Measurements from ENCODE around the gene ECE1. TPM values are rescaled to one million over a fixed set of nuclear protein-coding genes. Genes with fewer than 3 reads are reported as not detected.
"Not testable (repeated sequence)": the region's sequence is repeated elsewhere in the genome, so short reads cannot be mapped to it uniquely, and the experiment has no call there.

The ECE1 gene
- polyA plus RNA-seq, 3 donors from 2014 or later, result 3.3 to 24.7 (median 4.3) TPM

- Mint-ChIP-seq H3K27me3 (ENCODE audit: low read depth in 3 of 3) (peaks cover 2 to 7% (median 3%) of the 10 kb centered on the region in 3 donors), H3K36me3 (peaks cover 0 to 8% (median 5%) of the 10 kb centered on the region in 3 donors), H3K4me3 (peak overlapping the region in 4 of 5 donors; percentile 38 to 84 (median 74)), H3K4me1 (peaks cover 36 to 45% of the 10 kb centered on the region in 2 donors), H3K27ac (no peak overlapping the region), H3K9me3 (no peaks in the 10 kb centered on the region)
- DNase-seq, result no peak
These were observed 1.1 kb downstream of the ECE1 start for GRCh38 chr1:21289127-21289526.

GRCh38 chr1:21287905-21288514 is 2.3 kb downstream of the ECE1 start:
- DNase-seq, result no peak
- Mint-ChIP-seq H3K4me1 (peaks cover 32 to 44% of the 10 kb centered on the region in 2 donors), H3K27ac (no peak overlapping the region), H3K27me3 (ENCODE audit: low read depth in 3 of 3) (peaks cover 0 to 7% (median 0%) of the 10 kb centered on the region in 3 donors), H3K9me3 (no peaks in the 10 kb centered on the region), H3K4me3 (peak overlapping the region in 3 of 5 donors; percentile 9 to 18 (median 18)), H3K36me3 (peaks cover 0 to 9% (median 7%) of the 10 kb centered on the region in 3 donors)

- not testable (repeated sequence) for H3K27me3 Mint-ChIP-seq (ENCODE audit: low read depth in 3 of 3); H3K4me3 Mint-ChIP-seq; H3K9me3 Mint-ChIP-seq; DNase-seq; H3K27ac Mint-ChIP-seq
- peaks cover 25 to 38% of the 10 kb centered on the region in 2 donors for H3K4me1 Mint-ChIP-seq
- H3K36me3 Mint-ChIP-seq, result peaks cover 0 to 14% (median 13%) of the 10 kb centered on the region in 3 donors
These were observed 4.9 kb downstream of the ECE1 start for GRCh38 chr1:21285386-21285785.

GRCh38 chr1:21285055-21285372 is 5.2 kb downstream of the ECE1 start:
- Mint-ChIP-seq H3K4me1 (peaks cover 28 to 42% of the 10 kb centered on the region in 2 donors), H3K4me3 (no peak overlapping the region), H3K27me3 (ENCODE audit: low read depth in 3 of 3) (peaks cover 0 to 10% (median 8%) of the 10 kb centered on the region in 3 donors), H3K36me3 (peaks cover 0 to 17% (median 16%) of the 10 kb centered on the region in 3 donors), H3K9me3 (no peaks in the 10 kb centered on the region), H3K27ac (no peak overlapping the region)
- no peak for DNase-seq

GRCh38 chr1:21284206-21285054 is 5.8 kb downstream of the ECE1 start:
- Mint-ChIP-seq H3K27me3 (ENCODE audit: low read depth in 3 of 3) (peaks cover 0 to 10% (median 9%) of the 10 kb centered on the region in 3 donors), H3K36me3 (peaks cover 0 to 17% (median 16%) of the 10 kb centered on the region in 3 donors), H3K27ac (no peak overlapping the region), H3K4me3 (no peak overlapping the region), H3K4me1 (peaks cover 32 to 44% of the 10 kb centered on the region in 2 donors), H3K9me3 (no peaks in the 10 kb centered on the region)
- DNase-seq, result no peak

- H3K4me3 Mint-ChIP-seq, result peak overlapping the region in 1 of 5 donors; percentile 46
- peak in 2 of 3 donors; percentile 5 to 16 for DNase-seq
- no peaks in the 10 kb centered on the region for H3K9me3 Mint-ChIP-seq
- peaks cover 0 to 14% (median 10%) of the 10 kb centered on the region in 3 donors for H3K27me3 Mint-ChIP-seq (ENCODE audit: low read depth in 3 of 3)
- H3K36me3 Mint-ChIP-seq, result peaks cover 0 to 17% (median 16%) of the 10 kb centered on the region in 3 donors
- no peak overlapping the region for H3K27ac Mint-ChIP-seq
- peaks cover 37 to 47% of the 10 kb centered on the region in 2 donors for H3K4me1 Mint-ChIP-seq
These were observed 6.7 kb downstream of the ECE1 start for GRCh38 chr1:21283524-21283923.

GRCh38 chr1:21282020-21282419 is 8.2 kb downstream of the ECE1 start:
- not testable (repeated sequence) for DNase-seq, H3K27ac Mint-ChIP-seq, H3K4me3 Mint-ChIP-seq, H3K9me3 Mint-ChIP-seq
- H3K4me1 Mint-ChIP-seq, result peaks cover 44 to 54% of the 10 kb centered on the region in 2 donors
- H3K27me3 Mint-ChIP-seq (ENCODE audit: low read depth in 3 of 3), result peaks cover 0 to 15% (median 13%) of the 10 kb centered on the region in 3 donors
- H3K36me3 Mint-ChIP-seq, result peaks cover 3 to 27% (median 23%) of the 10 kb centered on the region in 3 donors

GRCh38 chr1:21280482-21280881 is 9.8 kb downstream of the ECE1 start:
- Mint-ChIP-seq H3K9me3 (peaks cover 0 to 1% (median 0%) of the 10 kb centered on the region in 6 donors), H3K36me3 (peaks cover 3 to 27% (median 24%) of the 10 kb centered on the region in 3 donors), H3K4me1 (peaks cover 44 to 54% of the 10 kb centered on the region in 2 donors)

GRCh38 chr1:21280011-21280471 is 10.2 kb downstream of the ECE1 start:
- Mint-ChIP-seq H3K36me3 (peaks cover 4 to 27% (median 24%) of the 10 kb centered on the region in 3 donors), H3K27me3 (ENCODE audit: low read depth in 3 of 3) (peaks cover 0 to 15% (median 13%) of the 10 kb centered on the region in 3 donors), H3K27ac (peak overlapping the region in 5 of 6 donors; percentile 40 to 89 (median 73)), H3K4me3 (peak overlapping the region; percentile 33 to 84 (median 75)), H3K4me1 (peaks cover 44 to 55% of the 10 kb centered on the region in 2 donors), H3K9me3 (peaks cover 0 to 1% (median 0%) of the 10 kb centered on the region in 6 donors)
- peak; percentile 14 to 35 (median 24) for DNase-seq

More at GRCh38 chr1:21280482-21280881, 9.8 kb downstream of the ECE1 start:
- Mint-ChIP-seq H3K4me3 (peak overlapping the region; percentile 33 to 84 (median 75)), H3K27me3 (ENCODE audit: low read depth in 3 of 3) (peaks cover 0 to 15% (median 13%) of the 10 kb centered on the region in 3 donors), H3K27ac (peak overlapping the region in 5 of 6 donors; percentile 7 to 89 (median 73))
- no peak for DNase-seq

GRCh38 chr1:21278860-21279845 is 11.1 kb downstream of the ECE1 start:
- H3K9me3 Mint-ChIP-seq, result peaks cover 0 to 1% (median 0%) of the 10 kb centered on the region in 6 donors
- H3K27me3 Mint-ChIP-seq (ENCODE audit: low read depth in 3 of 3), result peaks cover 0 to 15% (median 13%) of the 10 kb centered on the region in 3 donors
- DNase-seq, result peak; percentile 71 to 81 (median 76)
- peaks cover 43 to 58% of the 10 kb centered on the region in 2 donors for H3K4me1 Mint-ChIP-seq
- H3K36me3 Mint-ChIP-seq, result peaks cover 12 to 23% (median 20%) of the 10 kb centered on the region in 3 donors
- H3K27ac Mint-ChIP-seq, result peak overlapping the region in 5 of 6 donors; percentile 79 to 89 (median 88)
- H3K4me3 Mint-ChIP-seq, result peak overlapping the region; percentile 68 to 84 (median 77)

GRCh38 chr1:21278208-21278859 is 11.9 kb downstream of the ECE1 start:
- H3K27me3 Mint-ChIP-seq (ENCODE audit: low read depth in 3 of 3), result peaks cover 0 to 13% (median 12%) of the 10 kb centered on the region in 3 donors
- H3K27ac Mint-ChIP-seq, result peak overlapping the region in 5 of 6 donors; percentile 50 to 89 (median 79)
- H3K4me3 Mint-ChIP-seq, result peak overlapping the region; percentile 47 to 84 (median 75)
- H3K36me3 Mint-ChIP-seq, result peaks cover 13 to 22% (median 21%) of the 10 kb centered on the region in 3 donors
- peaks cover 37 to 50% of the 10 kb centered on the region in 2 donors for H3K4me1 Mint-ChIP-seq
- DNase-seq, result no peak
- H3K9me3 Mint-ChIP-seq, result peaks cover 0 to 1% (median 0%) of the 10 kb centered on the region in 6 donors

- Mint-ChIP-seq H3K9me3 (peaks cover 0 to 1% (median 0%) of the 10 kb centered on the region in 6 donors), H3K4me3 (no peak overlapping the region), H3K36me3 (peaks cover 17 to 23% (median 19%) of the 10 kb centered on the region in 3 donors), H3K4me1 (peaks cover 35 to 43% of the 10 kb centered on the region in 2 donors), H3K27me3 (ENCODE audit: low read depth in 3 of 3) (peaks cover 0 to 13% (median 11%) of the 10 kb centered on the region in 3 donors), H3K27ac (peak overlapping the region in 1 of 6 donors; percentile 89)
- DNase-seq, result no peak
These were observed 13.1 kb downstream of the ECE1 start for GRCh38 chr1:21277180-21277579.
